GM18951 (cell line): ENCODE data around the gene NTRK2.

ENCODE experiments used
- POLR2A ChIP-seq: IDR thresholded peaks from 4 replicates; pipeline ENCODE4 v1.6.1; 2011; ENCODE audit warnings: mild to moderate bottlenecking; ENCODE audit not compliant: insufficient read length, insufficient read depth; ENCODE audit errors: extremely low read depth
- in situ Hi-C: fragments of 300-500 bp; cut with MboI; formaldehyde crosslinking; loops from one replicate; pipeline ENCODE4 v1.12.0; 2022; ENCODE audit warnings: low sequenced_read_pairs, mixed read lengths, inconsistent platforms; ENCODE audit not compliant: unreplicated experiment

NTRK2 gene

DNA sequence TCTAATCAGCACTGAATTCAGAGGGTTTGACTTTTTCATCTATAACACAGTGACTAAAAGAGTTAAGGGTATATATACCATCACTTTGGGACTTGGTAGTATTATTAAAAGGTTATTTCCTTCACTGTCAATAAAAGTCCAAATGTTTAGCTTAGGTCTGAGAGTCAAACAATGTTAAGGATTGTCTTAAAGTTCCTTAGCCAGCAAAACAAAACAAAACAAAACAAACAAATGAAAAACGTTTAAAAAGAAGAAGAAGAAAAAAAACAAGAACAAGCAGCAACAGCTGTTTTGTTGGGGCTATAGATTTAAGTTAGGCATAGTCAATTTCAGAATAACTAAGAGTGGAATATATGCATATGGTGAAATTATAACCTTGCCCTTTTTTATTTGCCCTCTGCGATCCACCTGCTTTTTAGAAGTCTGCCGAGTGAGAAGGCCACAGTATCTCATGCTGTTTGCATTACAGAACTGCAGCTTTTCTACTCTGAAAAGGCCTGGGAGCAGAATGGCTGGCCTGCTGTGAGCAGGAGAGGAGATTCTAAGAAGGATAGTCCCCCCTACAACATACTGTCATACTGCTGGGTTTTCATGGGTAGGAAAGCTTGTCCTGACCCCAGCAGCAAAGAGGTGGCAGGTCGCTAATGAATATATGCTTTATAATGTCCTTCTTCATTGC, 141.7 kb downstream of the NTRK2 start:
- TF ChIP-seq POLR2A = no peak
- in situ Hi-C loops = no loop called here

- TF ChIP-seq POLR2A = no peak
Measured at GRCh38 chr9:84811751-84812074, 142.2 kb downstream of the NTRK2 start.

DNA sequence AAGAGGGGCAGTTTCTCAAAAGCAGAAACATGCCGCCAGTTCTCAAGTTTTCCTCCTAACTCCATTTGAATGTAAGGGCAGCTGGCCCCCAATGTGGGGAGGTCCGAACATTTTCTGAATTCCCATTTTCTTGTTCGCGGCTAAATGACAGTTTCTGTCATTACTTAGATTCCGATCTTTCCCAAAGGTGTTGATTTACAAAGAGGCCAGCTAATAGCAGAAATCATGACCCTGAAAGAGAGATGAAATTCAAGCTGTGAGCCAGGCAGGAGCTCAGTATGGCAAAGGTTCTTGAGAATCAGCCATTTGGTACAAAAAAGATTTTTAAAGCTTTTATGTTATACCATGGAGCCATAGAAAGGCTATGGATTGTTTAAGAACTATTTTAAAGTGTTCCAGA, 142.8 kb downstream of the NTRK2 start:
- no peak for TF ChIP-seq POLR2A
- in situ Hi-C loops = no loop called here

More at GRCh38 chr9:84811751-84812074, 142.2 kb downstream of the NTRK2 start:
- in situ Hi-C loops = no loop called here

DNA sequence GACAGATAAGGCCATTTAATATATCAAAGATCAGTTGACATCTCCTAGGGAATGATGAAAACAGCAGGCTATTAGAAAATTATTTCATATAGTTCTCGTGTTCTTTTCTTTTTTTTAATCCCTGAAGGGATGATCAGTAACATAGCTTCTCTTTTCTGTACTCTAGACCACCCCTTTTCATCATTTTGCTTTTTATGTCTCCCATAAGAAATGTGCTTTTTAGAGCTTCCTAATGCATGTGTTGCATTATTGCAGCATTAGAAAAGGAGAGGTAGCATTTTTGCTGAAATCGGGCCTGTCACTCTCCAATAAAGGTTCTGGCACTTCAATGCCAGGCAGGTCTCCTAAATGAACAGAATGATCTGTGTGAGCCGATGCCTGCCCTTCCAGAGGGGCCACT, 143.3 kb downstream of the NTRK2 start:
- in situ Hi-C loops = no loop called here
- TF ChIP-seq POLR2A = no peak

- TF ChIP-seq POLR2A = no peak
- in situ Hi-C loops = no loop called here
Measured at GRCh38 chr9:84815554-84815953, 146.0 kb downstream of the NTRK2 start.

GRCh38 chr9:84817038-84817437, 147.5 kb downstream of the NTRK2 start:
- no peak for TF ChIP-seq POLR2A
- in situ Hi-C loops = no loop called here

- in situ Hi-C loops = no loop called here
- no peak for TF ChIP-seq POLR2A
Measured at GRCh38 chr9:84818791-84819190, 149.3 kb downstream of the NTRK2 start.

- in situ Hi-C loops = no loop called here
- TF ChIP-seq POLR2A = no peak
Measured at GRCh38 chr9:84819491-84819991, 150.0 kb downstream of the NTRK2 start.

GRCh38 chr9:84821431-84821830, 151.9 kb downstream of the NTRK2 start:
- no peak for TF ChIP-seq POLR2A
- in situ Hi-C loops = no loop called here

DNA sequence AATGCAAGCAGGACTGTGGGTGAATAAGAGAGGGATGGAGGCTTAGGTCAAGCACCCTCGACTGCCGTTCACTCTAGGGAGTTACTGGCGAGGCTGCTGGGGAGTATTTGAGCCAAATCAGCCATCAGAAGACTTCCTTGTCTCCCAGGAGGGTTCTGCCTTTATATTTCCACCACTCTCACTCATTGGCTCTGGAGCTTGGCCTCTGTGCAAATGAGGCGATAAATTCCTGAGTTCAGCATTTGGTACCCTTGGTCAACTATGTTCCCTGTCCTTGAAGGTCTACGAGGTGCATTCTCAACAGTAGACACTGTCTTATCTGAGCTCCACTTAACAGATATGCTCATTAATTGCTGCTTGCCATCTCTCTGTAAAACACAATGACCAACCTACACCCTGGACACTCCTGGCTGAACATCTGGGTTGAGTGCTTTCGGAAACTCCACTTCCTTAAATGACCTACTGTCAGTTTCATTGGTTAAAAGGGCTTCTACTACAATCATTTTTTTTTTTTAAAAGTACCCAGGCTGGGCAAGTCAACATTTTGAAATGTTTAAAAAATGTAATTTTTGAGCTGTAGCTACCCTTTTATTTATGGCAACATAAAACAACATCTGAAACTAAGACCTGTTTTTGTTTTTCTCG, 153.2 kb downstream of the NTRK2 start:
- in situ Hi-C loops = no loop called here
- TF ChIP-seq POLR2A = no peak

- no peak for TF ChIP-seq POLR2A
- in situ Hi-C loops = no loop called here
Measured at GRCh38 chr9:84823421-84824271, 154.1 kb downstream of the NTRK2 start.

DNA sequence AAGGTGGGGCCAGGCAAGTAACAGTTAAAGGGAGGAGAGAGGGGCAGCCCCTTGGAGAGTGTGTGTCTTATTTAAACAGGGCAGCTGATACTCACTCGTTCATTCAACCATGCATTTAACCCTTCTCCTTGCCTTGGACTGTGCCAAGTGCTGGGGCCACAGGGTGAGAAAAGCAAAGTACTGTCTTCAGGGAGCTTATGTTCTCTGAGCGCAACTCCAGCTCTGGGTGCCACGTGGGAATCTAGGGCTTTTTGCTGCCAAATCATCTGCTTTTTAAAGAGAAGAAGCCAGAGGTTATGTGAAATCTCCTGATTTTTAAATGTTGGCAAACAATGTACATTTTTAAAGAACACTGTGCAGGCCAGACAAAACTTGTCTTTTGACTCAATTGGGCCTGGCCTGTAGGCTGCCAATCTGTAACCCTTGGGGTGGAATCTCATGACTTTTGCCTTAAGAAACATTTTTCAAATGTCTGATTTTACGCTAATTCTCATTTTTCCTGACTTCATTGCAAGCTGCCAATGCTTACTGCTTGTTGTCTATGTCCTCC, 157.8 kb downstream of the NTRK2 start:
- TF ChIP-seq POLR2A = no peak
- in situ Hi-C loops = no loop called here

- no peak for TF ChIP-seq POLR2A
- in situ Hi-C loops = no loop called here
Measured at GRCh38 chr9:84828046-84828445, 158.5 kb downstream of the NTRK2 start.

- in situ Hi-C loops = no loop called here
- no peak for TF ChIP-seq POLR2A
Measured at GRCh38 chr9:84829471-84829870, 159.9 kb downstream of the NTRK2 start.
